ENCODE measurements around the gene ADCY9.
A peak's percentile ranks its signal among the peaks of the same experiment; 100 is the strongest.
"Not testable (repeated sequence)": the region's sequence is repeated elsewhere in the genome, so short reads cannot be mapped to it uniquely, and the experiment has no call there.

Gene ADCY9

DNA sequence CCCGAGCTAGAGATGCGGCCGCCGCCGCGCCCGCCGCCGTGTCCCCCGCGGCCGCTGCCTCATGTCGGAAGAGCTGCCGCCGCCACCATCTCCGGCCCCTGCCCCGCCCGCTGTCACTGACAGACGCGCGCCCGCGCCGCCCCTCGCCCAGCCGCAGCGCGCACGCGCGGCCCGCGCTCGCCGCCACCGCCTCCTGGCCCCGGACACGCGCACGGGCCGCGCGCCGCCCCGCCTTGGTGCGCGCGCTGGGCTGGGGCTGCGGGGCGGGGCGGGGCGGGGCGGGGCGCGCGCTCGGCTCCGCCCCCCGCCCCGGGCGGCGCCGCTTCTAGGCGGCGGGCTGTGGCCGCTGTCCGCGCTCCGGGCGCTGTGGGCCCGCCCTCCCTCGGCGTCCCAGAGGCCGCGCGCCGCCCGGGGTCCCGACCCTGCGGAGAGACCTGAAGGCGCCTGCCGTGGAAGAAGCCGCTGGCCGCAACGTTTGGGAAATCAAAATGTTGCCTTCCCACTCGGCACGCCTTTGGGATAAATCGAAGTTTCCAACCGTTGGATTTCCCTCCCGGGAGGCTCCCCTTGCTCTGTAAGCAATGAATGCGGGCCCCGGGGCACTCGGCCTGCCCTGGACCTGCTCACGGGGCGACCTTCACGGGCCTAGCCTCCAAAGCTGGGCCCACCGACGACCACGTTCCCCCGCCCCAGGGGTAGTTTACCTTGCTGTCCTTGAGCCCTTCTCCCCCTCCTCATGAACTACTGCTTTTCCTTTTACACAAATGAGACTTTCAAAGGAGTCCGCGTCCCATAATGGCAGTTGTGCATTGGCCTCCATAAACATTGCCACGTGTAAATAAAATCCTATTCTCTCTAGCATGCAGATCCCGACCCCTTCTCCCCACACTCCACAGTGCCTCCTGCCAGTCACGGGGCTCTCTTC, at the start of gene ADCY9:
Gene ADCY9, minus strand, starts transcription at position 118 of the 925 bp plus-strand sequence. CDS start 1,000 bp downstream, outside the sequence.
- DNase-seq, result peak; percentile 91

DNA sequence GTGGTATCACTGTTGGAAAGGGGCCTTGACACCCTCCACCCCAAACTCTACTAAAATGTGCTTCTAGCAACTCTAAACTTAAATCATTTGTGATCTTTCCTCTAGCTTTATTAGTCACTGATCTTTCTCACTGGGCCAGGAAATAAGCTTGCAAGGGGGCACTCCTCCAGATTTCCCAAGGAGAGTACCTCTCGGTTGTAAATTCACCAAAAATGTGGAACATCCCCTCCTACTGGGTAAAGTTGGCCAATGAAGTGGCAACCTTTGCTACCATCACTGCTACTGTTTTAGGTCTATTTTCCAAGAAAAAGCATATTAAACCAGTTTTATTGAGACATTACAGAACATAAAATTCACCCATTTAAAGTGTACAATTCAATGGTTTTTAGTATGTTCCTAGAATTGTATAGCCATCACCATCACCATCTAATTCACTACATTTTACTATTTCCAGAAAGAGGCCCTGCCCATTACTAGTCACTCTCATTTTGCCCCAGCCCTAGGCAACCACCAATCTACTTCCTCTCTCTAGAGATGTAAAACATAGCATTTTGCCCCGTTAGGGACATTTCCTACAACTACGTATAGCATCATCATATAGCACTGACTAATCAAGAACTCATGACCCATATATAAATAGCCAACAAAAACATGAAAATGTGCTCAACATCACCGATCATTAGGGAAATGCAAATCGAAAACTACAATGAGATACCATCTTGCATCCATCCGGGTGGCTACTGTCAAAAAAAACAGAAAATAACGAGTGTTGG, 44.6 kb upstream of the ADCY9 start:
- no peak for DNase-seq

DNA sequence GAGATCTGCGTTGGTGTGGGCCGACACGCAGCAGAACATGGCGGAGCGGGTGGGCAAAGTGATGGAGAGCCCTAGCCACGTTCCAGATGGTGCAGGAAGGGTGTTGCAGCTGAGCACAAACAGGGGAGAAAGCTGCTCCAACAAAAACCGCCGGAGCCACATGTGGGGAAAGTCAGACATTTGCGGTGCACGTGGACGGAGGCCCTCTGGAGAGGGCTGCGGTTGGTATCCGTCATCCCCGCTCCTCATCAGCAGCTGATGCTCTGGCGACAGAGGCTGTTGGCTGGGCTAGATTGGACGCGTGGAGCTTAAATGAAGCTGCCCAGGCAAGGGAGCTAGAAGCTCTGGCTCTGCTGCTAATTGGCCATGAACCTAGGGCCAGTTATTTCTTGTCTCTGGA, 43.5 kb upstream of the ADCY9 start:
- DNase-seq, result no peak

DNA sequence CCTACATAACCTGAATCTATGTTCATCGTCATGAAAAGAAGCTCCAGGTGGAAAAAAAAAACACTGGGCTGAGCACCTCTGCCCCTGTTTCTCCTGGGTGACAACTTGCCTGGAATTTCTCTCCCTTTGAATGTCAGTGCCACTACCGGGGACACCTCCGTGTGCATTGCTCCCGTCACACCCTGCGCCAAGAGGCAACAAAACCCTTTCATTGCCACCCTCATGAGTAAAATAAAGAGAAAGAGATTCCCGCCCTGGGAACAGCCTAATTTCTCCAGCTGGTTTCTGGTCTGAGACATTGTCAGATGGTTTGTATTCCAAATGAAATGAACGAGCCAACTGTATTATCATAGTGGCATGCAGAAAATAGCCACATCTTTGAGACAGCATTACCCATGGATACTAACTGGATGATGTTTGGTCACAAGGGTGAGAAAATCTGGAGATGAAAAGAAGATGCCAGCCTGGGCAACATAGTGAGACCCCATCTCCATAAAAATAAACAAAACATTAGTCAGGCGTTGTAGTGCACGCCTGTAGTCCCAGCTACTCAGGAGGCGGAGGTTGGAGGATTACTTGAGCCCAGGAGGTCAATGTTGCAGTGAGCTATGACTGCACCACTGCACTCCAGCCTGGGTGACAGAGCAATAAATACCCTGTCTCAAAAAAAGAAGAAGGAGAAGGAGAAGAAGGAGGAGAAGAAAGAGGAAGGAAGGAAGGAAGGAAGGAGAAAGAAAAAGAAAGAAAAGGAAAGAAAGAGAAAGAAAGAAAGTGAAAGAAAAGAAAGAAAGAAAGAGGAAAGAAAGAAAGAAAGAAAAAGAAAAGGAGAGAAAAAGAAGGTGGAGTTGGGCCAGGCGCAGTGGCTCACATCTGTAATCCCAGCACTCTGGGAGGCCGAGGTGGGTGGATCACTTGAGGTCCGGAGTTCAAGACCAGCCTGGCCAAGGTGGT, 42.2 kb upstream of the ADCY9 start:
- DNase-seq, result no peak

DNA sequence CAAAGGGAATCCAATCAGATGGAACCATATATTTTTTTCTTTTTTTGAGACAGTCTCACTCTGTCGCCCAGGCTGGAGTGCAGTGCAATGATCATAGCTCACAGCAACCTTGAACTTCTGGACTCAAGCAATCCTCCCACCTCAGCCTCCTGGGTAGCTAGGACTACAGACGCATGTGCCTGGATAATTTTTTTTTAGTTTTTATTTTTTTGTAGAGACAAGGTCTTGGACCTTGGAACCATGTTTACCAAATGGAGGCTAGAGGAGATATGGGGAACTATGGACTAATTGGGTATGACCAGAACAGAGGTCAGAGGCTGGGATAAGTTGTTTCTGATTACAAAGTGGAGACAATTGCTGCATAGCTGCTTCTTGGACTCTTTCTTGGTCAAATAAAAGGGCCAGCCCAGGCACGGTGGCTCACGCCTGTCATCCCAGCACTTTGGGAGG, 41.2 kb upstream of the ADCY9 start:
- no peak for DNase-seq

DNA sequence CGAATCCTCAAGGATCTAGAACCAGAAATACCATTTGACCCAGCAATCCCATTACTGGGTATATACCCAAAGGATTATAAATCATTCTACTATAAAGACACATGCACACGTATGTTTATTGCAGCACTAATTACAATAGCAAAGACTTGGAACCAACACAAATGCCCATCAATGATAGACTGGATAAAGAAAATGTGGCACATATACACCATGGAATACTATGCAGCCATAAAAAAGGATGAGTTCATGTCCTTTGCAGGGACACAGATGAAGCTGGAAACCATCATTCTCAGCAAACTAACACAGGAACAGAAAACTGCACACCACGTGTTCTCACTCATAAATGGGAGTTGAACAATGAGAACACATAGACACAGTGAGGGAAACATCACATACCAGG, 40.3 kb upstream of the ADCY9 start:
- not testable (repeated sequence) for DNase-seq

DNA sequence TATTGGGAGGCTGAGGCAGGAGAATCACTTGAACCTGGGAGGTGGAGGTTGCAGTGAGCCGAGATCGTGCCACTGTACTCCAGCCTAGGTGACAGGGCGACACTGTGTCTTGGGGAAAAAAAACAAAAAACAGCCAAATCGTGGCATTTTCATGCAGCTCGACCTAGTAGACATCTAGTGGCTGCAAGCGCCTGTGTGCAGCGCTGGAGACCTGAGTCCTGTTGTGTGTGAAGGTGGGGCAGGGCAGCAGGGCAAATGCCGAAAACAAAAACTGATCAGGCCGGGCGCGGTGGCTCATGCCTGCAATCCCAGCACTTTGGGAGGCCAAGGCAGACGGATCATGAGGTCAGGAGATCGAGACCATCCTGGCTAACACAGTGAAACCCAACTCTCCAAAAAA, 37.1 kb upstream of the ADCY9 start:
- not testable (repeated sequence) for DNase-seq

DNA sequence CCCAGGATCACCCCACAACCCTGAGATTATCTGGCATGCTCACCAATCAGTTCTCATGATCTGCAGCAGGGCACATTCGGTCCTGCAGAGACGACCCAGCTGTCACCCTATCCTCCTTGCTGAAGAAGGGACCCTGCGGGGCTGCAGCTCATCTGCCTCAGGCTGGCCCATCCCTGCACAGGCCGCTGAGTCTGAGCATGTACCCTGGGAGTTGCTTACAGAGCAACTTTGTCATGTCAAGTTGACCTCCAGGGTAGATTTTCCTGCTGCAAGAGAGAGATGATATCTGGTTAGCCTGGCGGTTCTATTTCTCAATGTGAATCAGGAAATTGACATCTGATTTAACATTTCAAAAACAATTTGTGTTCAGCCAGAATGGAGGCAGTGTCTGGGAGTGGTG, 36.0 kb upstream of the ADCY9 start:
- no peak for DNase-seq

DNA sequence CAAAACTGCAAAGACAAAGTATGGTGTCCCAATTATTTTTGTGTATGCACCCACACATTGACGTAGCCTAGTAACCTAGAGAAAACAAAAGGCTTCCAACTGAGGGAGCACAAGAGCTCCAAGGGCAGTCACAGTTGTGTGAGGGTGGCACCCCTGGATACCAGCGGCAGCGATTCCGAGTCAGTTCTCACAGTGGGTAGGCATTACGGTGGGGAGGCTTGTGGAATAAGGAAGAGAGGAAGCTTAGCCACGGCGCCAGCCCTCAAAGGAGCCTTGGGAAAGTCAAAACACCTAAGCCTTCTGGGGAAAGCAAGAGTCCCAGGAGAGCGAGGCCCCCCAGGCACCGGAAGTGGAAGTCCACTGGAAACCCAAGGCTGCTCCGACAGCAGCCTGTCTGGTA, 31.0 kb upstream of the ADCY9 start:
- no peak for DNase-seq

DNA sequence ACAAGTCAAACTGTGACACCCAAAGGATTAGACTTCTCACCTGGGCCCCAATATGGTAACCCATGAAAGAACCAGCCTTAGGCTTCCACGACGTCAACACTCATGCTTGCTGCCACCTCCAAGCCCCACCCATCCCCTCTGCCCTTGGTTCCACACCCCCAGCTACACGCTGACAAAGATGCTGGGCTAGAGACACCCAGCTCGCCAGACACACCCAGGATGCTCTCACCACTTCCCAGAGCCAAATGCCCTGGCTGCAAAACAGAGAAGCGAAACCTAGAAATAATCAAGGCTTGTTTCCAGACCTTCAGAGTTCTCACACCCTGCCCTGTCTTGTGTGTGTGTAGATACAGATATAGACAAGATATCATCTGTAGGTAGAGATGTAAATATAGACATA, 26.0 kb upstream of the ADCY9 start:
- DNase-seq, result peak; percentile 72

DNA sequence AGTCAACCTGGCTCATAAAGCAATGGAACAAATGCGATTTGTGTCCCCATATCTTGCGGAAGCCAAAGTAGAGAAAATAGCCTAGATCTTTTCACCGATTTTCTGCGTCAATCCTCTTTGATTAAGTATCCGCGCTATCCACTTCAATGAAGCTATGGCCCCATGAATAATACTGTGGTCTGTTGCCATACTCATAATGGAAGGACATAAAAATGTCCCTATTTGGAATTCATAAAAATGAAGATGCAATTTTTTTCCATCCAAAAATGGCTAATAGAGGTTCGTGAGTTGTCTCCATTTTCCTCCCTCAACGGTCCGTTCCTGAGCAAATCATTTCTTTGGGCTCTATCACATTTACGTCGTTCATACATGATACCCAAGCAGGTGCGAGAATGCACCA, 25.4 kb upstream of the ADCY9 start:
- DNase-seq, result no peak

DNA sequence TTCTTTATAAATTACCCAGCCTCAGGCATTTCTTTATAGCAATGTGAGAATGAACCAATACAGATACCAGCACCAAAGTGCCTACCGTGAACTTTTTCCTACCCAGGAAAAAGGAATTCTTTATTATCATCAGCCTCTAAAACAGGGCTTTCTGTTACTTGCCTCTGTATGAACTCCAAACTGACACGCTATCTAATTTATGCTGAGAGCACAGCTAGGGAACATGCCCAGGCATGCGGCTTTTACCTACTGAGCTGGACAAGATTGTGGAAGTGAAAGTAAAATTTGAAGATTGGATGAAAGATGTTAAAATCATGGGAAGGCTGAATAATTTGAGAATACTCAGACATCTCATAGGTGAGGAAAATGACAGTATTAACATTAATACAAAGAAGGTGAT, 24.4 kb upstream of the ADCY9 start:
- no peak for DNase-seq

DNA sequence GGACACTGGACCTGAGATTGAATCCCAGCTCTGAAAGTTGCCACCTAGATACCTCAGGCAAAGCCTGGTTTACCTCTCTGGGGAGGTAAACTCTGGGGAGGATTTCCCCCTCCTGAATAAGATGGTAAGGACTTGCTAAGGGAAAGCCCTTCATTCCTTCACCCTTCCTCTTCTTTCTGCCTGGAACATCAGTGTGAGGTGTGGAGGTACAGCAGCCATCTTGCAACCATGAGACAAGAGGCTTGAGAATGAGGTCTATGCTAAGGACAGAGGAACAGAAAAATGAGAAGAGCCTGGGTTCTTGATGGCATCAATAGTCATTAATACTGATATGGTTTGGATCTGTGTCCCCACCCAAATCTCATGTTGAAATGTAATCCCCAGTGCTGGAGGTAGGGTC, 23.7 kb upstream of the ADCY9 start:
- no peak for DNase-seq

DNA sequence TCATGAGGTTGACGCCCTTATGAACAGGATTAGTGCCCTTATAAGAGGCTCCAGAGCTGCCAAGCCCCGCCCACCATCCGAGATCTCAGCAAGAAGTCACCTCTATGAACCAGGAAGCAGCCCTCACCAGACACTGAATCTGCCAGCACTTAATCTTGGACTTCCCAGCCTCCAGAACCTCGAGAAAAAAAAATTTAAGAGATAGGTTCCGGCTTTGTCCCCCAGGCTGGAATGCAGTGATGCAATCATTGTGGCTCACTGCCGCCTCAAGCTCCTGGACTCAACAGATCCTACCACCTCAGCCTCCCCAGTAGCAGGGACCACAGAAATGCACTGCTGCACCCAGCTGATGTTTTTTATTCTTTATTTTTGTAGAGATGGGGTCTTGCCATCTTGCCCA, 22.5 kb upstream of the ADCY9 start:
- DNase-seq, result no peak

DNA sequence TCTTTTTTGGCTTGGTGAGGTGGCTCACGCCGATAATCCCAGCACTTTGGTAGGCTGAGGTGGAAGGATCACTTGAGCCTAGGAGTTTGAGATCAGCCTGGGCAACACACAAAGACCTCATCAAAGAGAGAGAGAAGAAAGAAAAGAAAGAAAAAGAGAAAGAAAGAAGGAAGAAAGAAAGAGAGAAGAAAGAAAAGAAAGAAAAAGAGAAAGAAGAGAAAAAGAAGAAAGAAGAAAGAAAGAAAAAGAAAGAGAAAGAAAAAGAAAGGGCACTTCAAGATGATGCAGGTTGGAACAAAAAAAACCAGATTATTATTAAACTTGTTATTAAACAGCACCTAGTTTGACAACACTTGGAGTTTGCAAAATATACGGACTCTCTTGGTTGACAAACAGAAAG, 21.2 kb upstream of the ADCY9 start:
- no peak for DNase-seq

DNA sequence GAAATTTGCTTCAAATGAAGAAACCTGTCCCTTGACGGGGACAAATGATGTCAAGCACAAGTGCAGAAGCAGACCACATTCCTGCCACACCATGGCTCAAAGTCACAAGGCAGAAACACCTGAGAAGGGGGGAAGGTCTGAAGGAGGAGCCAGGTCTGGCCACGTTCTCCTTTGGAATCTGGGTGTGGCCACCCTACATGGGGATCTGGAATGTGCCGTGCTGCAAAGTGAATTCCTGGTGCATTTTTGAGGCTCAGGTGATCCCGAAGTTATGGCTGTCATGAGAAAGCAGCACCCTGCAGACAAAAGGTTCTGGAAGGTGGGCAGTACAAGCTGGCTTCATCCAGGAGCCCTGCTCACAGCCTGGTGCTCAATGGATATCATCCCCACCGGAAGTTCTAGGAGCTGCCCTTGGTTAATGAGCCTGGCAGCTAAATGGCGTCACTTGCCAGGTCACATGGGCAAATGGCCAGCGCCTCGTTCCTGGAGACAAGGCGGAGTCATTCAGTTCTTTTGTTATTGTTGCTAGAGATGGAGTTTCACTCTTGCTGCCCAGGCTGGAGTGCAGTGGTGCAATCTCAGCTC, 20.1 kb upstream of the ADCY9 start:
- DNase-seq, result no peak

DNA sequence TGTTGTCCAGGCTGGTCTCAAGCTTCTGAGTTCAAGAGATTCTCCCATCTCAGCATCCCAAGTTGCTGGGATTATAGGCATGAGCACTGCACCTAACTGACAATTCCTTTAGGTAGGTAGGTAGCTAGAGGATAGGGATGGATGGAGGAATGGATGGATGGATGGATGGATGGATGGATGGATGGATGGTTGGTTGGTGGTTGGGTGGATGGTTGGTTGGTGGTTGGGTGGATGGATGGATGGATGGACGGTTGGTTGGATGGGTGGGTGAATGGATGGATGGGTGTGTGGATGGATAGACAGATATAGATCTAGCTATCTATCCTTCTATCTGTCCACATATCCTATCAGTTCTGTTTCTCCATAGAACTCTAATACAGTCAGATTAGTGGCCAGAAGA, 19.3 kb upstream of the ADCY9 start:
- no peak for DNase-seq

DNA sequence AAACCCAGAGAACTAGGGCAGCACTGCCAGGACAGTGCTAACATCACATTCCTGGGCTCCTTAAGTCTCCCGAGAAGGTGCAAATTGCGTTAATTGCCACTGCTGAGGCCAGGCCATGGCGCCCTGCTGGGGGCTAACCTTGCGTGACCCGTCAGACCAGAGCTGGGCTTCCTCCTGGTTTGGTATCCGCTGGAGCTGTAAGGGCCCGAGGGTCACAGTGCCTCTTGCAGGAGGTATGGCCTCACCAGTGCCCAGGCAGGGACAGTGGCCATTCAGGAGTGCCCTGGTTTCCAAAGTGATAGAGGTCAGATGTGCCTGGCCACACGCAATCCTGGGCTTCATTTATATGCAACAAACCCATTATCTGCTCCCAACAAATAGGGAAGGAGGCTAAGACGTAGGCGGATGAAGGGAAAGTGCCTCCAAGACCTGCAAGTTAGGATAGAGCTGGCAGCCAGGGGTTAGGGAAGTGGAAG, 17.7 kb upstream of the ADCY9 start:
- DNase-seq, result no peak

DNA sequence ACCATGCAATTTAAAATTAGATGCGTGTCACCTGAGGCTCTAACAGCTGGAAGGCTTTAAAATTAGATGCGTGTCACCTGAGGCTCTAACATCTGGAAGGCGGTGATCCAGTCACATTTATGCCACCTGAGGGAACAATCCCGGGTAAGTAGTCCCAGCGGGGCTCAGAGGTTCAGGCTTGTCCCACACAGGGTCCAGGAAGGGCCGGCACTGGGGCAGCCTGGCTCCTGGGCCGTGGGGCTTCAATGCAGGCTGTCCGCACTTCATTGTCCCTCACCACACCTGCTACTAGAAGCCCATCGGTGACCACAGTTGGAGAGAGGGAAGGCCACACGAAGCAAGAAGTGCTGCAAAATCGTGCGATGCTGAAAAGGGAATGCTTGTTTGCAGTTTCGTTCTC, 15.4 kb upstream of the ADCY9 start:
- no peak for DNase-seq

DNA sequence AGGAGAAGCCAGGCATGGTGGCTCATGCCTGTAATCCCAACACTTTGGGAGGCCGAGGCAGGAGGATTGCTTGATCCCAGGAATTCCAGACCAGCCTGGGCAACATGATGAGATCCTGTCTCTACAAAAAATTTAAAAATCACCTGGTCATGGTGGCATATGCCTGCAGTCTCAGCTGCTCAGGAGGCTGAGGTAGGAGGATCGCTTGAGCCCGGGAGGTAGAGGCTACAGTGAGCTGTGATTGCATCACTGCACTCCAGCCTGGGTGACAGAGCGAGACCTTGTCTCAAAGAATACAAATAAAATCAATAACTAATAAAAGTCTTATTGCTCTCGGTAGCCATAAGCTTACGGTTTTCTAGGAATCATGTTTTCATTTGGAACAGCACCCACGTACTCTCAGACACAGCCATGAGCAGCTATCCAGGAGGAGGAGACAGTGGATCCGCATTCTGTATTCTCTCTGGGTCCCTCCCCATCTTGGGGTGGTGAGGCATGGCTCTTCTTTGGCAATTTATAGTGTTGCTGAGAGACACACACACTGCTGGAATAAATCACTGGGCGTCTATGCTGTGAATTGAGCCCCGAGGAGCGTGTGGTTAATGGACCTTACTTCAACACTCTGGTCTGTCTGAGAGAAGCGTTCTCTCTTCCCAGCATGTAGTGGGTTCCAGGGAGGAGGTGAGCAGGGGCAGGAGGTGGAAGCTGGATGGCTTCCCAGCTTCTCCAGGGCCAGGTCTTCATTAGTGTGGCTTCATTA, 8.5 kb upstream of the ADCY9 start:
- no peak for DNase-seq

DNA sequence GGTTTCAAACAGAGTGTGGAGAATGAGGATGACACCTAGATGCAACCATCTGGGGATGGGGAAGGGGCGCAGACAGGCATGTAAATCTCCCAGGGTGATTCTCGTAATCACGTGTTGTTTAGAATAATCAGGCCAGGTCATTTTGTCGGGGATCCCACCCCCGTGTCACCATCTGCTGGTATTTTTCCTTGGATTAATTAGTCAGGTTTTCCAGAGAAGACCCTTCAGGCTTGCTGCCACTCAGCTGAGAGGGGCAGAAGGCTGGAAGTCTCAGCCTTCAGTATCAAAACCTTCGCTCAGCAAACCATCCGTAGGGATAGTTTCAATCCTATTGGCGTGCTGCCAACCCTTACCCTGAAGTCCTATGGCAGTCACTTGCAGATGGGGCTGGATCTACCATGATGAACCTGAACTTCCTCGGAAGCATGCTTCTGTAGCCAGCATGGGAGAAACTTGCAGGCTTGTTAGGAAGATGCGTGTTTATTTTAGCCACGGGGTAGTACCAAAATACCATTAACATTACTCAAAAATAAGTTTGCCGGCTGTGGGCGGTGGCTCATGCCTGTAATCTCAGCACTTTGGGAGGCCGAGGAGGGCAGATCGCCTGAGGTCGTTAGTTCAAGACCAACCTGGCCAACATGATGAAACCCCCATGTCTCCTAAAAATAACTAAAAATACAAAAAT, 7.5 kb upstream of the ADCY9 start:
- no peak for DNase-seq
